ENCODE results near the gene PTGFRN.

Gene PTGFRN

DNA sequence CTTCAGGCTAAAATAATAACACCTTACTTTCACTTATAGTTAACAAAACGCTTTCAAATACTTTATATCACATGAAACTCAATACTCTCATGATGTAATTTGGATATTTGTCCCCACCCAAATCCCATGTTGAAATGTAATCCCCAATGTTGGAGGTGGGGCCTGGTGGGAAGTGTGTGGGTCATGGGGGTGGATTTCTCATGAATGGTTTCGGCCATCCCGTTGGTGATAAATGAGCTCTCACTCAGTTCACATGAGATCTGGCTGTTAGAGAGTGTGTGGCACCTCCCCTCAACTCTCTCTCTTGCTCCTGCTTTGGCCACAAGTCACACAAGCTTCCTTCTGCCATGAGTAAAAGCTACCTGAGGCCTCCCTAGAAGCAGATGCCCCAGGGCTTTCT lies 22.5 kb upstream of the PTGFRN start:
- DNase-seq (ENCODE audit: low read depth in 2 of 2) = no peak

DNA sequence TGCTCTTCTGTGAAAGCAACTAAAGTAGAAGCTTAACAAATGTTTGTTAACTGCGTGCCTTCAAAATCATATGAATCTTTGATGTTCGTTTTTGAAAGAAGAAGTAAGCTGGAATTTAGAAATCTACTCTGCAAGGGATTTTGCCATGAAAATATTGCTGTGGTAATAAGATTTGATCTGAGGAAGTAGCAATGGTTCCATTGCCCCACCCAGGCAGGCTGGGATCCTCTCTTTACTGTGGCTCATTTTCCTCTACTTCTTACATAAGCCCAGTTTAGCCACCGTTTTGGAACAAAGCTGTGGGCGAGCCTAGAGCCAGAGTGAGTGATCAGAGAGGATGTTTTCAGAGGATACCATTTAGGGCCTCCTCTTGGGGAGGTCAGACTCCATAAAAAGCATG lies 20.3 kb upstream of the PTGFRN start:
- DNase-seq (ENCODE audit: low read depth in 2 of 2) = no peak

DNA sequence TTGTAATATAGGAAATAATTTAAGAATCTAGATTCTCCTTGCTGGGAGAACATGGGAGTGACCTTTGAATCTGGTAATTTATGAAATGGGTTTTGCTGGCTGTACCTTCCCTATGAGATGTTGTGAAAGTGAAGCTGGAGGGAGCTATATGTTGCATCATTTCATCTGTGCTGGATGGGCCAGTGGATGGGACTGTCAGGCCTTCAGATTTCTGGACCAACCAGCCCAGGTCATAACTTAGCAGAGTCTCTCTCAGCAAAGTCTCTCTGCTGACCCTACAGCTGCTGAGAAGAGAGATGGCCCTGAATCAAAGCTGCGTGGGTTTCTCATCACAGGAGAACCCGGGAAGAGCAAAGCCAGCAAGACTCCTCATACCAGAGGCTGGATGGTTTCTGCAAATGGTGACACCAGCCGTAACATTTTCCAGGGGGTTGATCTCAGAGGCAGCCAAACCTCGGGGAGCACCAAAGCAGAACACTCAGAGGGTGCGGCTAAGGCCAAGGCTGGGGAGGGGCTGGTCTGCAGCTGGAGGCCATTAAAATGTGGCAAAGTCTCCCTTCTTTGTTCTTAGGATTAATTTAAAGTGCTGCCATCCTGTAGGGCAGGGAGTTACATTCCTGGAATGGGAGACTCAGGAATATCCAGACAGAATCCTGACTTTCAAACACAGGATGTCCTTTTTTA lies 18.2 kb upstream of the PTGFRN start:
- no peak for DNase-seq (ENCODE audit: low read depth in 2 of 2)

DNA sequence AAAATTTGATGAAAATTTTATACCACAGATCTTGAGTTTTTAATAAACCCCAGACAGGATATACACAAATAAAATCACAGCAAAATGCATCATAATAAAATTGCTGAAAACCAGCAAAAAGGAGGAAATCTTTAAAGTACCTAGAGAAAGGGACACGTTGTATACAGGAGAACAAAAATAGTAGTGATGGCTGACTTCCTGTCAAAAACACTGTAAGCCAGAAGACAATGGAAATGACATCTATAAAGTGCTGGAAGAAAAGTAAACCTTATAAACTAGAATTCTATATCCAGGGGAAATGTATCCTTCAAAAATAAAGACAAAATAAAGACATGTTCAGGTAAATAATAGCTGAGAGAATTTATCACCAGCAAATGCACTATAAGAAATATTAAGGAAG lies 14.6 kb upstream of the PTGFRN start:
- no peak for DNase-seq (ENCODE audit: low read depth in 2 of 2)

DNA sequence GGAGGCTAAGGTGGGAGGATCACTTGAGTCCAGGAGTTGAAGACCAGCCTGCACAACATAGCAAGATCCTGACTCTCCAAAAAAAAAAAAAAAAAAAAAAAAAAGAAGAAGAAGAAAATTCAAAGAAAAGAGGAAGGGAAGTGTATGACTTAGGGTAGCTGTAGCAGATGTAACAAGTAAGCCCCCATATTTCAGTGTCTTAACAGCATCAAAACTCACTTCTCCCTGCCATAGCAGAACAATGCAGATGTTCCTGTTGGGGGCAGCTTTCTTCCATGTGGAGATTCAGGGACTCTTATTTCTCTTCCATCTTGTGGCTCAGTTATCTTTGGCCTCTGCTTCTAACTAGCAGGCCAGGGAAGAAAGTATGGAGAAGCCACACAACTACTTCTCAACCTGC lies 10.2 kb upstream of the PTGFRN start:
- DNase-seq (ENCODE audit: low read depth in 2 of 2) = no peak

DNA sequence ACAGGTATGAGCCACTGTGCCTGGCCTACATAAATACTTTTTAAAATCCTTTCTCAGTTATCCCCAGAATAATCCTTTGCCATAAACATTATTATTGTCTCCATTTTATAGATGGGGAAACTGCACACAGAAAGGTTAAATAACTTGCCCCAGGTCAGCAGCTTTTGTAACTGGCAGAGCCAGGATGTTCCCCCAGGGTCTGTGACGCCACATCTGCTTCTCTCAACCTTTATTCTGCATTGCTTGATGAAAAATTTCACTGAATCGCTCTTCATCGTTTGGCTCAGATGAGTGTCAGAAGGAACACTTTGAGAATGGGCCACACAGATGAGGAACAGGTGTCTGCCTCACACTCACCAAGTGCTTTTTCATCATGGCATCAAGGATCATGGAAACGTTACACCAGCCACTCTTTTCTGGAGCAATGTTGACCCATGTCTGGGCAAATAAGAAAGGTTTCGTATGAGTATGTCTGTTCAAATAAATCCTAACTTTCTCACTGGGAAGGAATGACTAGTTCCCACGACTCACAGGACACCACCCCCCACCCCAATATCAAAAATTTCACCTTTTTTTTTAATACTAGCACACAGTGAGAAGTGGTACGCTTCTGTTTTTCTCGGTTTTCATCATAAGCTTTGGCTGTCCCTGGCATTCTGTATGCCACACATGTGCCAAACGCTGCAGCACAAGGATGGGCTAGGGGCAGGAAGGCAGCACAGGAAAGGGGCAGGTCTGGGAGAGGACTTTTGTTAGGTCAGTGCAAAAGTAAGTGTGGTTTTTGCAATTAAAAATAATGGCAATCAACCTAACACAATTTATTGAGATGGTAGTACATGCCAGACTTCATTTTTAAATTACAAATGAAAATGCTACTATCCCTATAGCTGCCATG lies 9.0 kb upstream of the PTGFRN start:
- no peak for DNase-seq (ENCODE audit: low read depth in 2 of 2)

DNA sequence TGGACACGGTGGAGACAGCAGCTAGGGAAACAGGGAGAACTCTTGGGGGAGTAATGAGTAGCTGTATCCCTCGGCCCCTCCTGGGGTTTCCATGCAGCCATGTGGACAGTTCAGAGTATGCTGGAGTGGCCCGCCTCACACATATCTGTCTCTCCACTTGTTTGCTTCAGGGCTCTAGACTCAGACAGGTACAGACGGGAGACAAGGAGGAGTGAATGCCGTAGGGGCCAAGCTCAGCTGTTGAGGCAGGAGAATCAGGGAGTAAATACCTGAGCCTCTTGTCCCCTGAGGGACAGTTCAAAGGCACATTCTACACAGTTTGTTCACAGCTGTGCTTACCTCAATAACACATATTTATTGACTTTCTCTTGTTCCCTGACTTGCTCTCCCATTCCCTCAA lies 7.7 kb upstream of the PTGFRN start:
- no peak for DNase-seq (ENCODE audit: low read depth in 2 of 2)

DNA sequence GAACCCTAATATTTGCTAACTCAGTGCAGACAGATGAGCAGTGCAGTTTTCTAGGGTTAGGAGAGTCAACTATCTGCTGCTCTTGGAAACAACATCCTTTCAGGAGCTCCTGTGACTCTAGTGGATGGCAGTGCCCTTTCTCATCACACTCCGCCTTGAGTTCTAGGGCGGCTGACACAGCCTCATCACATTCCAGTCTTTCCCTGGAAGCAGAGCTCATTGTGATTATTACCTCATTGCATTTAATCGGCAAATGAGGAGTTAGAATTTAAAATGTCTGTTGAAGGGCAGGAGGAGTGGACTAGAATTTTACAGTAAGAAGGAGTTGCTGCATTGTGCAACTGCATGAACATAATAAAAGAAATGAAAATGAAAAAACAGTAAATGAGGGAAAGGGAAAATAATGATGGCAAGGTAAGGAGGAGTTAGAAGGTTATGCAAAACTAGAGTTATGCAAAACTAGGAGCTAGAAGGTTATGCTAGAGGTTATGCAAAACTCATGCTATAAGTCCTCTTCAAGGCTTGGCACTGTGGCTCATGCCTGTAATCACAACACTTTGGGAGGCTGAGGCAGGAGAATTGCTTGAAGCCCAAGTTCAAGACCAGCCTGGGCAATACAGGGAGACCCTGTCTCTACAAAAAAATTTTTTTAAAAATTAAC lies 6.9 kb upstream of the PTGFRN start:
- no peak for DNase-seq (ENCODE audit: low read depth in 2 of 2)

DNA sequence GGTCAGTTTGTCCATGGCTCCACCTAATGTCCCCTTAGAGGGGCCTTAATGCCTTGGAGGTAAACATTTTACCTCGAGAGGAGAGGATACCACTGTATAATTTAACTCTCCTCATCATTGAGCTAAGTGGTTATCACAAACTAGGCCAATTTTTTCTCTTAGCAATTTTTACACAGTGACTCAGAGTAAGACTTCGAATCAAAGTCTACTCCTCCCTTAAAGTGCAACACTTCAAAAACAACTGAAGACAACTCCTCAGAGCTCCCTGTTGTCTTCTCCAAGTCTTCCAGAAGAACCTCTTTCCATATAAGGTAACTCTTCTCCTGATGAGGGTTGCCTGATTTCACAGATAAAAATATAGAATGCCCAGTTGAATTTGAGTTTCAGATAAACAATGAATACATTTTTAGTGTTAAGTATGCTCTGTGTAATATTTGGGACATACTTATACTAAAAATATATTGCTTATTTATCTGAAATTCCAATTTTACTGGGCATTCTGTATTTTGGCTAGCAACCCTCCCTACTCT lies 4.9 kb upstream of the PTGFRN start:
- no peak for DNase-seq (ENCODE audit: low read depth in 2 of 2)

DNA sequence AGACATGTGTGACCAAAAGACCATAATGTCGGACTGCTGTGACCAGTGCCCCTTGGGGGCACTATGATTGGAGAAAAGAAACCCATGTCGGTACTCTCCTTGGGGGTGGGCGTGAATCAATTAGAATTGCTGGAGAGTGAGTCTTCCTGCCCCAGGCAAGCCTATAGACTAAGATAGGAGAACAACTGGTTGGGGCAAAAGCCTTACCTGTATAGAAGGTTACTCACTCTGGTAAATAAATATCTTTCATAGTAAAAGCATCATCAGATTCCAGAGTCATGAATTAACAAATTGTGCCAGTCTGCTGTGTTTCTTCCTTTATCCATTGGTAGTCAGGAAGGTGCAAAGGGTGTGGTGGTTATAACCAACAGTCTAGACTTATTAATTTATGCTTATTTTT lies 2.9 kb upstream of the PTGFRN start:
- DNase-seq (ENCODE audit: low read depth in 2 of 2) = no peak

DNA sequence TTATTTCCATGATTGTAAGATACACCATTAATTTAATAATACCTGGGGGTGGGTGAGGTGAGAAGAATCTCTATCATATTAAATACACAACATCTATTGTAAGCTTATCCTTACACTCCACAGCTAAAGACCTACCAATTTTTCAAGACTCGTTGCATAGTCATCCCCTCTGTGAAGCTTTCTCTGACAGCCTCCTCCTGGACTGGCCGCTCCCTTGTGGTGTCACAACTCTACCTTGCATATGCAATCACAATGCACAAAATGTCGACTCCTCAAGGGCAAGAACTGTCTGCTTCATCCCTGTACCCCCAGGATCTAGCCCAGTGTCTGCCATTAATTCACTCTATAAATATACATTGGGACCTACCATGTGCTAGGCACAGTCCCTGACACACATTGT lies 2.4 kb upstream of the PTGFRN start:
- no peak for DNase-seq (ENCODE audit: low read depth in 2 of 2)

DNA sequence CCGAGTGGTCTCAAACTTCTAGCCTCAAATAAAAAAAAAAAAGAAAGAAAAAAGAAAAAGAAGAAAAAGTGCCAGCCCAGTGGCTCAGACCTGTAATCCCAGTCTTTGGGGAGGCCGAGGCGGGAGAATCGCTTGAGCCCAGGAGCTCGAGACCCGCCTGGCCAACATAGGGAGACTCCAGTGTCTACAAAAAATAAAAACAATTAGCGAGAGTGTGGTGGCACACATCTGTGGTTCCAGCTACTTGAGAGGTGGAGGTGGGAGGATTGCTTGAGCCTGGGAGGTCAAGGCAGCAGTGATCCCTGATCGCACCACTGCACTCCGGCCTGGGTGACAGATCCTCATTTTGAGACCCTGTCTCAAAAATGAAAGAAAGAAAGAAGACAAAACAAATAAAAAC lies 1.4 kb upstream of the PTGFRN start:
- DNase-seq (ENCODE audit: low read depth in 2 of 2) = no peak

DNA sequence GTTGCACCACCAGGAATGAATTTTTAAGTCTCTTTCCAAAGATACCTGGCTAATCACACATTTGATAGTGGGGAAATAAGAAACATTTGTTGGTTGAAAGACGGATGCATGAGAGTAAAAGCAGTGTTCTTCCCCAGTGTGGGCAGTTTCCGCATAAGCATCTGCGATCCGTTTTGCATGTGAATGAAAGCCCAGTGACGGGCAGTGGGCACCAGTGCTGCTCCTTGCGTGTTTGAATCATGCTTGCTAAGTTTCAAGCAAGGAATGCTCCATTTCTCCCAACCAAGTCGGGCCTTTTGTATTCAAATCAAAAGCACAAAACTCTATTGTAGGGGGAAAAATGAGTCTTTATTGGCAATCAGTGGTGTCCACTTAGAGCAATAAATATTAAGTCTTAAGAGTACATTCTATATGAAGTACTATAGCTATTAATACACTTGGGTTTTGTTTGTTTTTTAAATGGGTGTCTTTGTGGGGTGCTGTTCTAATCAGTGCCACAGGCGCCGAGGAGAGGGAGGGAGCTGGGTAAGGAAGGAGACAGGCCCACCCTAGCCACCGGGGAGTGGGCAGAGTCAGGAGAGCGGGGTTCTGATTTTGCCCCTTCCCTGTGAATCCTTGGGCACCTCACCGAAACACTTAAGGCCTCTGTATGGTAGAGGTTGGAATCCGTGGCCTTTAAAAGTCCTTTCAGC lies 750 bp upstream of the PTGFRN start:
- DNase-seq (ENCODE audit: low read depth in 2 of 2) = no peak

DNA sequence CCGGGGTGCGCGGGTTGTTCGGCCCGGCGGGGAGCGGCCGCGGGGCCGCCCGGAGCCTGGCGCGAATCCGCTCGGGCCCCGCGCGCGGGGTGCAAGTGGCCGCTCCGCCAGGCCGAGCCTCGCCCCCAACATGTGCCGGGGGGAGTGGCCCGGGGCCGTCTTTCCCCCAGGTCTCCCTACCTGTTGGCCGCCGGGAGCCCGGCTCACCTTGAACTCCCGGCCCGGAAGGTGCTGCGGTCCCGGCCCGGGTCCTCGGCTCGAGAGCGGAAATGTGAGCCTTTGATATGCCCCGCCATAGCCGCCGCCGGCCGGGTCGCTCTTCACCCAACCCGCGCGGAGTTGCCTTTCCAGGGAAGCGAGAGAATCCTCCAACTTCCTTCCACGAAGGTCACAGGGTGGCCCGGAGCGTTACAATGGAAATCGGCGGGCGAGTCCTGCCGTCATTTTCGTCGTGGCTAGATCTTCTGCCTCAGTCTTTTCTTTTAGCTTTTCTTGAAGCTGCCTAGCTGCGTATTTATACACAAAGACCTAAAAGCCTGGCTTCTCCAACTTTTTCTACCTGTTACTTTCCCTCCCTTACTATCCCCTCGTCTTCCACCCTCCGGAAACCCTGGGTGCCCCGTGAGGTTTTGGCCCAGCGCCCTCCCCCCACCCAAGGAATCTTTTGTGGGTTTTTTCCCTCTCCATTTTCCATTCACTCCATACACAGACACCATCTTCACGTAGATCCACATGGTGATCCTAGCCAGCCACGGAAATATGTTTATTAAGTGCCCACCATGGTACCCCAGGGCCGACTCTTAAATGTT lies 867 bp downstream of the PTGFRN start:
- DNase-seq (ENCODE audit: low read depth in 2 of 2) = peak in 1 of 2 donors; percentile 10

DNA sequence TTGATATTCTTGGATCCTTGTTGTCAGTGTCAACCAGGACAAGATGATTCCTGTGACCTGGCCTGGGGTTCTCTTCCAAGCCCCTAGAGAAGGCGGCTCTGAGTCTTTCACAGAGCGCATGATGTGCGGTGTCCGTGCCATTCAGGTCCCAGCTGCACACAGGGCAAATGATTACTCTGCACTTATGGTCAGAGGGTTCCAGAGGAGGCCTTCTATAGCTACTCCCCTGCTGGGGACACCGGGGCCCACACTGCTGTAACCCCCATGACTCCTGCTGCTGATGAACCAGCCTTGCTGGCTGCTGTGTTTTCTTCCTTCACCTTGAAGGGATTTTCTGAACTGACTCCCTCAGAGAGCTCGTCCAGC lies 1.5 kb downstream of the PTGFRN start:
- DNase-seq (ENCODE audit: low read depth in 2 of 2) = no peak

DNA sequence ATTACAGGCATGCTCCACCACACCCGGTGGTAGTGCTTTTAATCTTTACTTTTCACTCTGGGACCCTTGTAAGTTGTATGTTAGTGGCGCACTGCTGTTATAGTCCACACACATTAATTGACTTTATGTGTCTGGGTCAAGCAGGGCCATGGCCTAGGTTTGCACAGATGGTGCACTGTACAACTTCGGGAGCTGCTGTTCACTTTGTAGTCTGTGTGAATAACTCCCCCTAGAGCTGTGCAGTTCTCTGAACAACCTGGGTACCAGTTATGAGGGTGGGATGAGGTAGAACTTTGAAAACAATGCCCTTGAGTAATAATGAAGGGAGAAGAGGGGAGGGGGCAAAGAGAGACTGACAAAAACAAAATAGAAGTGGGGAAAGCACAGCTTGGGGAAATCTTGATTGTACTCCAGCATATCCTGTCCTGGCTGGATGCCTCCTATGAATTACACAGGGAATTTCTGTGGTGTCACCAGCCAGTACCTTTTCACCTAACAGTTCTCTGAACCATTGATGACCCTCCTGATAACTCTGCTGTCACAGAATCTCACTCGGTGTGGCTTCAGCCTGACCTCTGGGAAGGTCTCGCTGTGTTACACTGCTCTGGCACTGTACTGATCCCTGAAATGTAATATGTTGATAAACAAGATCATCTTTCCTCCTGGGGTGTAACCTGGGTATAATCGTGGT lies 2.2 kb downstream of the PTGFRN start:
- DNase-seq (ENCODE audit: low read depth in 2 of 2) = no peak

DNA sequence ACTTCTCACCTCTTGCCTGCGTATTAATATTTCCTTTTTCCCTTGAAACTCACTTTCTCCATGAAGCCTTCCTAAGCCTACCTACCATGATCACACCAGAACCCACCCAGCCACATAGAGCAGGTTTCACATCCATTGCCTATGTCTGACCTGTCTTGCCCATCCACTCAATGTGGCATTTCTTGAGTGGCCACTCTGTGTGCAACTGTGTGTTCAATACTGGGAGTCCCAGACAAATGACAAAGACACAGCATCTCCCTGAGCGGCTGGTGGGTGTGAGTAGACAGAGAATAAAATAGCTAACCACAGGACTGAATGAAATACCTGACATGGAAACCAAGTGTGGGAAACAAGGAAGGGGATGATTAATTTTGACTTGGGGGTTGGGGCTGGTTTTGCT lies 3.1 kb downstream of the PTGFRN start:
- no peak for DNase-seq (ENCODE audit: low read depth in 2 of 2)

DNA sequence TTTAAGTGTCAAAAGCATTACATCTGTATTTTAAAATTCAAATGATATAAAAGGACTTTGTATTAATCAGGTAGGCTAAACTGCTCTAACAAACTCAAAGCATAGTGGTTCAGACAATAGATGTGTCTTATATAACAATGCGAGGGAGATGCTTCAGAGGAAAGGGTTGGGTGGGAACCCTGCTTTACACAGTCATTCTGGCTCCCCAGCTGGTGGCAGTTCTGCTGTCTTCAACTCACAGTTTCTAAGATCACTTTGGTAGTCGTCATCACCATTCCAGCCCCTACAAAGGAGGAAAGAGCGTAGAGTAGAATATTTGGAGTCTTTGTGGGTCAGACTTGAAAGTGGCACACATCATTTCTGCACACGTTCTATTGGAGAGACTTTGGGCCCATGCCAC lies 4.2 kb downstream of the PTGFRN start:
- DNase-seq (ENCODE audit: low read depth in 2 of 2) = no peak

DNA sequence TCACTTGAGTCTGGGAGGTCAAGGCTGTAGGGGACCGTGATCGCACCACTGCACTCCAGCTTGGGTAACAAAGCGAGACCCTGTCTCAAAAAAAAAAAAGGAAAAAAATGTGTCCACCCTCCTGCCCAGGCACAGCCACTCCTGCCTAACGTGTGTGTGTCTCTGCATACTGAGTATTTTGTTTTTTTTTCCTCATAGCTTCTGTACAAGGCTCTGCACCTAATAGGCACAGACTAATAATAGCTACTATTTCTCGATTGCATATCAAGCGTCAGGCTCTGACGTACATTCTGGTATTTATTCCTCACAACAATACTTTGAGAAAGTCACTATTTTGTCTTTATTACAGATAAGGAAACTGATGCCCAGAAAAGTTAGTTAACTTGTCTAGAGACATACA lies 5.0 kb downstream of the PTGFRN start:
- DNase-seq (ENCODE audit: low read depth in 2 of 2) = no peak

DNA sequence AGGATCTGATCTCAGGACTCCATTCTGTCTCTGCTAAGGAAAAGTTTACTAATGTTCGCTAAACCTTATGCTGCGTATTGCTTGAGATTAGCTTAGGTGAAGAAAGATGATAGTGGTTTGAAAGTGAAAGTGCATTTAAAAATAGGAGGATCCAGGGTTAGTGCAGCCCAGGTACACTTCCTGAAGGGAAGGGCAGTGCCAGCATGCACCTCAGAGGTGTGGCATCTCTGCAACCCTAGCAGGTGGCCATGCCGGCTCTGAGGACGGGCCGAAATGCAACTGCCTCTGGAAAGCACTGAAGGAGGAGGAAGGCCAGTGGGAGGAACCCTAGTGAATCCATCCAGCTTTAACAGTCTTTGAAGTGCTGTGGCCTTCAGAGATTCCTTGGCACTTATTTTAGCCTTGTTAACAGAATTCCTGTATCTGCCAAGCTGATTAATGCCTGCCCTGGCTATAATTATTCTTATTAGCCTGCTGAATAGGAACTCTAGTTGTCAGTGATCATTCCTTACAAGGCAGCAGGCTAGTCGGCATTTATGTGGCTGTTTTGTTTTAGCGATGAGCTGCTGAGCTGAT lies 5.5 kb downstream of the PTGFRN start:
- DNase-seq (ENCODE audit: low read depth in 2 of 2) = no peak
